ENCODE results near the gene PPTC7.

PPTC7 gene, protein sequence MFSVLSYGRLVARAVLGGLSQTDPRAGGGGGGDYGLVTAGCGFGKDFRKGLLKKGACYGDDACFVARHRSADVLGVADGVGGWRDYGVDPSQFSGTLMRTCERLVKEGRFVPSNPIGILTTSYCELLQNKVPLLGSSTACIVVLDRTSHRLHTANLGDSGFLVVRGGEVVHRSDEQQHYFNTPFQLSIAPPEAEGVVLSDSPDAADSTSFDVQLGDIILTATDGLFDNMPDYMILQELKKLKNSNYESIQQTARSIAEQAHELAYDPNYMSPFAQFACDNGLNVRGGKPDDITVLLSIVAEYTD

DNA sequence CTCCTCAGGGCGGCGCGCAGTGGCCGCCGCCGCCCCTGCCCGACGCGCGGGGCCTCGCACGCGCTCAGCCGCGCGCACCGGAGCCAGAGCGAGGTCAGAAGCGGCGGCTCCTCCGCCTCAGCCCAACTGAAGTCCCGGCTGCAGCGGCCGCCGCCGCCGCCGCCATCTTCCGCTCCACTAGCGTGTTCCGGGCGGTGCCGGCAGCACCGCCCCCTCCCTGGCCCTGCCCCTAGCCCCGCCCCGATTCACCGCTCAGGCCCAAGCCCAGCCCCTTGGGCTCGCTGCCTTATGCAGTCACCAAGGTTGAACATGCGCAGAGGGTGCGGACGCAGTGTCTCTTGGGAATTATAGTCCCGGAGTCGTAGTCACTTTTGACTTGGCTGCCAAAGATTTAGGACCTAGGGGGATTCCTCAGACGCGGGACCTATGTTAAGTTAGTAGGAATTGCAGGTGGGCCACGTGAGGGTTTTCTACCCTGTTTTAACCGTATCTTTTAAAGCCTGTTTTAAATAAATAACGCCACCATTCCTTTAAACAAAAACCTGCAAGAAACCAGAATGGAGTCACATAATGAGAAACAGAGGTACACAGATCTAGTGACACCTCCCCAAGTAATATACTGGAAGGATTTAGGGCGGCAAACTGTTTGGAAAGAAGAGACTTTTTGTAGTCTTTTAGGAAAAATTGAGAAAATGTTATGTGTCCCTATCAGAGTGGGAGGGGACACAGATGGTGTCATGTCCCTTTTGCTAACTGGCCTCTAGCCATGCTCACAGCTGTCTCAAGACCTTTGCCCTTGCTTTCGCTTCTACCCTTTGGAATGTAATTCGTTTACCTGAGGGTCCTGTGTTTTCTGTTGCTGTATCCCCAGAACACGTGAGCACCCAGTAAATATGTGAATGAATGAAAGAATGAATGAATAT, at the start of gene PPTC7:
PPTC7 (minus strand) TSS at position 182 of the 923 bp plus-strand sequence. CDS start 287 bp downstream, outside the sequence.
- Mint-ChIP-seq H3K9me3 (no peaks in the 10 kb centered on the region), H3K27ac (peak within 1 kb of the TSS; percentile 80 to 96 (median 96)), H3K4me1 (peaks cover 35% of the 10 kb centered on the region), H3K36me3 (ENCODE audit: low read depth) (peaks cover 5% of the 10 kb centered on the region), H3K4me3 (peak within 1 kb of the TSS; percentile 88 to 94 (median 92)), H3K27me3 (ENCODE audit: low read depth) (no peaks in the 10 kb centered on the region)
- TF ChIP-seq, protein P1, sequence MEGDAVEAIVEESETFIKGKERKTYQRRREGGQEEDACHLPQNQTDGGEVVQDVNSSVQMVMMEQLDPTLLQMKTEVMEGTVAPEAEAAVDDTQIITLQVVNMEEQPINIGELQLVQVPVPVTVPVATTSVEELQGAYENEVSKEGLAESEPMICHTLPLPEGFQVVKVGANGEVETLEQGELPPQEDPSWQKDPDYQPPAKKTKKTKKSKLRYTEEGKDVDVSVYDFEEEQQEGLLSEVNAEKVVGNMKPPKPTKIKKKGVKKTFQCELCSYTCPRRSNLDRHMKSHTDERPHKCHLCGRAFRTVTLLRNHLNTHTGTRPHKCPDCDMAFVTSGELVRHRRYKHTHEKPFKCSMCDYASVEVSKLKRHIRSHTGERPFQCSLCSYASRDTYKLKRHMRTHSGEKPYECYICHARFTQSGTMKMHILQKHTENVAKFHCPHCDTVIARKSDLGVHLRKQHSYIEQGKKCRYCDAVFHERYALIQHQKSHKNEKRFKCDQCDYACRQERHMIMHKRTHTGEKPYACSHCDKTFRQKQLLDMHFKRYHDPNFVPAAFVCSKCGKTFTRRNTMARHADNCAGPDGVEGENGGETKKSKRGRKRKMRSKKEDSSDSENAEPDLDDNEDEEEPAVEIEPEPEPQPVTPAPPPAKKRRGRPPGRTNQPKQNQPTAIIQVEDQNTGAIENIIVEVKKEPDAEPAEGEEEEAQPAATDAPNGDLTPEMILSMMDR (IDR thresholded peaks at IDR 0.05; ENCODE audit: unreplicated experiment in 3 of 3): no peak

DNA sequence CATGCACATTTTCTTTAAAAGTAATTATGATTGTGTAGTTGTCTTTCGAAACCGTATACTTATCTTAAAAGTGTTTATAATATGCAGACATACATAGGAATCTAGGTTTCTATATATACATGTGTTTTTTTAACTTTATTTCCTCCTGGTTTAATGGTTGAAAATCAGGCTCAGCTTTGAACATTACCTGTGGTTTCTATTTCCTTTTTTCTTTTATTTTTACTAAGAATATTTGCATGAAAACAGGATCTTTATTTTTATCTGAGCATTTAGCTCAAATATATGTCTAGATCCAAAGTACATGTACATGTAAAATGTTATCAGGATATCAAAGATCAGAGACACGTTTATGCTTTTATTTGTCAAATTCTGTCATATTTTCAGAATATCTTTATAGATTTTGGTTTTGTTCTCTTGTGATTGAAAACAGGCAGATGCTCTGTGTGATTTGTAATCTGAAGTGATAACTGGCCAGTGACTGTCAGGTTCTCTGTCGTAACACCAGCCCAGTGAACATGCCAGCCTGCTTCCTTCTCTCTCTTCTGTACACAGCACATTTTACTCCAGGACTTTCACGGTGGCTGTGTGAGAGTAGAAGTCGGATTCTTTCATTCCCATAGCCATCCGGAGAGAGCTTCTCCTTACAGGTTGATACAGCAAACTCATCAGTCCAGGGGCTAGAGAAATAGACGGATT, 44.5 kb upstream of the PPTC7 start:
- TF ChIP-seq, protein P1 (IDR thresholded peaks at IDR 0.05; ENCODE audit: unreplicated experiment in 3 of 3): no peak
- no peaks in the 10 kb centered on the region for H3K27me3 Mint-ChIP-seq (ENCODE audit: low read depth)
- no peaks in the 10 kb centered on the region for H3K9me3 Mint-ChIP-seq
- H3K36me3 Mint-ChIP-seq (ENCODE audit: low read depth): peaks cover 36% of the 10 kb centered on the region
- H3K27ac Mint-ChIP-seq: no peak overlapping the region
- H3K4me3 Mint-ChIP-seq: no peak overlapping the region
- no peaks in the 10 kb centered on the region for H3K4me1 Mint-ChIP-seq

DNA sequence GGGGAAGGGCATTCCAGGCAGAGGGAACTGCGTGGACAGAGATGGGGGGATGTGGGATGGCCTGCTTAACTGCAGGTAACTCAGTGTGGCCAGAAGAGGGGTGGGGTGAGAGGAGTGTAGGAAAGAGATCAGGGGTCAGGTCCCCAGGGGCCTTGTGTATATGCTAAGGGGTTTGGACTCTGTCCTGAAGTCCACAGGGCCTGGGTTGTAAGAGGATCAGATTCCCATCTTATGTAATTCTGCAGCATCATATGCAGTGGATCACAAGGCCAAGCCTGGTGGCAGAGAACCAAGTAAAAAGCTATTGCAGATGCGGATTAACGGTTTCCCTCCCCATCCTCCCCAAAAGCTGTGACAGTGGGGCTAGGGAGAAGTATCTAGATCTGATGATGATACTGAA, 39.5 kb upstream of the PPTC7 start:
- TF ChIP-seq, protein P1 (IDR thresholded peaks at IDR 0.05; ENCODE audit: unreplicated experiment in 3 of 3): no peak
- Mint-ChIP-seq H3K4me1 (no peaks in the 10 kb centered on the region), H3K27ac (no peak overlapping the region), H3K36me3 (ENCODE audit: low read depth) (peaks cover 16% of the 10 kb centered on the region), H3K9me3 (no peaks in the 10 kb centered on the region), H3K4me3 (no peak overlapping the region), H3K27me3 (ENCODE audit: low read depth) (no peaks in the 10 kb centered on the region)

DNA sequence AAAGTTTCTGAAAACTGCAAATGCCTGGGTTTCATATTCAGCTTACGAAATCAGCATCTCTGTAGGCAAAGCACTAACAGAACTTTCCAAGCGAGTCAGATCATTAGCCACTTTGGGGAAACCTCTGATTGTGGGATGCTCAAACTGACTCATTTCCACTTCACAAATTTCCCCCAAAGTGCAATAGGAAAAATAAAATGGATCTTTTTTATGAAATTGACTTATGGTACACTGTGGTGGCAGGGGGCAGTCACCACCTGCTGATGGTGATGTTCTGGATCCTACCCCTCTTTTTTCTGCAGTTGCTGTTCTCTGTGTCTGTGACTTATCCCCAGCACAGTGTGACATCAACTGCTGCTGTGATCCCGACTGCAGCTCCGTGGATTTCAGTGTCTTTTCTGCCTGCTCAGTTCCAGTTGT, 36.4 kb upstream of the PPTC7 start:
- TF ChIP-seq, protein P1 (IDR thresholded peaks at IDR 0.05; ENCODE audit: unreplicated experiment in 3 of 3): no peak
- Mint-ChIP-seq H3K27ac (no peak overlapping the region), H3K27me3 (ENCODE audit: low read depth) (no peaks in the 10 kb centered on the region), H3K36me3 (ENCODE audit: low read depth) (peaks cover 15% of the 10 kb centered on the region), H3K9me3 (no peaks in the 10 kb centered on the region), H3K4me1 (no peaks in the 10 kb centered on the region), H3K4me3 (no peak overlapping the region)

DNA sequence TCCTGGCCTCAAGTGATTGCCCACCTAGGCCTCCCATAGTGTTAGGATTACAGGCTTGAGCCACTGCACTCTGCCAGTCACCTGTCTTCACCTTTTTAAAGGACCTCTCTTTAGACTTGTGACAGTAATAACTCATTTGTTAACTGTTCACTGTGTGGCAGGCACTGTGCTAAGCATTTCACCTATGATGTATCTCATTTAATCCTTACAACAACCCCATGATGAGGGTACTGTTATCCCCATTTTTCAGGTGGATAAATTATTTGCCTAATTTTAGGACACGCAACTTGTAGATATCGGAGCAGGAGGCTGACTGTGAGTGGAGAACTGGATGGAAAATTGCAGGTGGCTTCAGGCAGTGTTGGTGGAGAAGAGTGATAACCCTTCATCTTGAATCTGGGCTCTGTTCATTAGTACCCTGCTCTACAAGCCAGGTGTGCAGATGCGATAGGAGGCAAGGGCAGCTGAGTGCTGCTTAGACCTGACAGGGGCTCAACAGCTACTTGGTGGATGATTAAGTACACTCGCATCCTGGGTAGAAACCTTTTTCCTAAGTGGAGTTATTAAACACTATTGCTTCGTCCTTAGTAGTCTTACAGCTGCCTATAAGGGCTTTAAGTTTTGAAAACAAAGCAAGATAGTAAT, 33.5 kb upstream of the PPTC7 start:
- TF ChIP-seq, protein P1 (IDR thresholded peaks at IDR 0.05; ENCODE audit: unreplicated experiment in 3 of 3): no peak
- H3K27me3 Mint-ChIP-seq (ENCODE audit: low read depth): no peaks in the 10 kb centered on the region
- no peaks in the 10 kb centered on the region for H3K4me1 Mint-ChIP-seq
- no peaks in the 10 kb centered on the region for H3K9me3 Mint-ChIP-seq
- peaks cover 6% of the 10 kb centered on the region for H3K36me3 Mint-ChIP-seq (ENCODE audit: low read depth)
- peak overlapping the region in 2 of 3 experiments; percentile 54 to 66 for H3K4me3 Mint-ChIP-seq
- no peak overlapping the region for H3K27ac Mint-ChIP-seq
